Right renal cortex interstitium (tissue), 3 donors: ENCODE measurements around the gene ARF3. TPM values are rescaled to one million over a fixed set of nuclear protein-coding genes. Genes with fewer than 3 reads are reported as not detected.

Source experiments
- DNase-seq, 3 donors: peaks; one replicate each; pipeline ENCODE4 v3.0.0-alpha.2; 2013; ENCODE audit warnings: low read depth in 3 of 3, low spot score in 2 of 3
- polyA plus RNA-seq, 3 donors: library from polyadenylated mRNA; unstranded; fragments of 120-200 nt; gene quantifications; one replicate each; pipeline ENCODE4 v1.2.1, GENCODE V29; 2013; ENCODE audit not compliant: insufficient read length in 3 of 3

The ARF3 gene
- 100 to 1,000 TPM; 129 to 153 (median 147) TPM for polyA plus RNA-seq

DNA sequence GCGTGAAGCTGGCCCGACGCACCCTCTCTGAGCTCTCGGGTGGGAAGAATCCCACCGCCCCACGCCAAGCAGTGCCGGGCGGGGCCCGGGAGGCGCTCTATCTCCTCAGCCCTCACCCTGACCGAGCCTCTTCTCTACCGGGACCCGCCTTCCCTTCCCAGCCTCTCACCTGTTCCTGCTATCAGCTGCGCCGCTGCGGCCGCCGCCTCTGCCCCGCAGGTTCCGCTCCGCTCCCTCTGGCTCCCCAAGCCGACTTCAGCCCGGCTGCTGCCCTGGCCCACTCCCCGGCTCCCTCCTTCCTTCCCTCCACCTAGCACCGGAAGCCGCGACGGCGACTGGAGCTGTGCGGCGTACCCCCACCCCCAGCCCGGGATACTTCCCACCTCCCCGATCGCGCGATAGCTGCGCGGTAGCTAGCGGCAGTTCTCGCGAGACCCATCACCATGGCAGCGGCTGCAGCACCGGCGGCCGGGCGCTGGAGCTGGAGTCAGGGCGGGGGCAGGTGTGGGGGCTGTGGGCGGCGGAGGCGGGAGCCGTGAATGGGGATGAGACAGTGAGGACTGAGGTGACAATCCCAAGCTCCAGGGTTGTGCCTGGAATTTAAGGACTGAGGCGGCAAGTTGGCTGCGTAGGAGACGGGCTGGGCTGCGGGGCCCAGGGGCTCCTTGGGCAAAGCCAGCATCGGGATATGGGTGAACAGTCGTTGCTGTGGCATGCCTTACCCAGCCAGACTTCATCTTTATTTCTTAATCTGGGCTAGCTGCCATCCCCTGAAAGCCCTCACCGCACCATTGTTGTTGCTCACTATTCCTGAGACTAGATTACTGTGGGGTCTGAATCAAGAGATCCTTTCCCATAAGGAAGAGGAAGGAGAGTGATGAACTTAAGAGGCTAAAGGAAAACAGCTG is at the start of gene ARF3:
ARF3 (minus strand) TSS at position 347 of the 908 bp plus-strand sequence. CDS start 16,392 bp downstream, outside the sequence.
- DNase-seq, result peak; percentile 85 to 92 (median 86)

DNA sequence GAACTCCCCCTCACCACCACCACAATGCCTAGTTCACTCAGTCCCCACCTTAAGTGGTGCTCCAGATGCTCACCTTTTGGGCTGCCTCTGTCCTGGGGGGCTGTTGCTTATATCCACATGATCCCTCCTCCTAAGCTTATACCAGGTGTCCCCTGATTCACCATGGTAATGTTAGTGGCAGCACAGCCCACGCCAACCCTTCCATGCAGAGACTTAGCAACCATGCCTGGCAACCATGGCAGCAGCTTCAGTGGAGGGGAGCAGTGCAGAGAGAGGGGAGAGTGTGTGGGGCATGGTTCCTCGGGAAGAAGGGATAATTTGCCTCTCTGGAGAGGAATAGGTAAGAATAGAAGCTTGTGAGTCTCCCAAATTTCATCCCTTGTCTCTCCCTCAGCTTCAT is 43.1 kb upstream of the ARF3 start:
- DNase-seq, result no peak

DNA sequence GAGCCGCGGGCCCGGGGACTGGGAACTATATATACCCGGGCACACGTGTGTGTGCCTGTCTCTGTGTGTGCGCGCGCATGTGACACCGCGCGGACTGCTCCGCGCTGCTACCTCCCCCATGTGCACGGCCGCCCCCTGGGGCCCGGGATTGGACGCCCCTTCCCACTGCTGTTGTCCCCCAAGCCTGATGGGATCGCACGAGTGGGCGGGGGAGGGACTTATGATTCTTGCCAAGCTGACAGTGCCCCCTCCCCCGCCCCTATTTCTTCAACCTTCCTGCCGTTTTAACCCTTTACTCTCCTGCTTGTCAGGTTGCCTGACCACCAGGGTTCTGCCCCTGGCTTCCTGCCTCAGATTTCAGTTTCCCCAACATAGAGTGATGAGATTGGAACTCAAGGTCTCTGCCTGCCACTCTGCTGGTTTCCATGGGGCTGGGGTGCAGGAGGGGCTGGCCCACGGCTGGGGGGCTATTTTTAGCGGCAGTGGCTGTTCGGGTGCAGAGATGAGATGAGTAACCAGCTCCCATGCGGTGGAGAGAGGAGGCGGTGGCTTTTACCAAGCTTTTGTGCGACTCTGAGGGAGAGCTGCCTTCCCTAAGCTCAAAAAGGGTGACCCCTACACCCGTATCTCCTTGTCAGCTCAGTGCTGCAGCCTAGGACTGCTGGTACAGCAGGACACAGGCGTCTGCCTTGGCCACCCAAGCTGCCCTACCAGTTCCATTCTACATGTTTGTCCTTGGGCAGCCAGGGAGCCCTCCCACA is 42.3 kb upstream of the ARF3 start, which contains the start of gene DDN:
DDN (minus strand) TSS at position 5 of the 761 bp plus-strand sequence. CDS start 88 bp downstream, outside the sequence.
- no peak for DNase-seq

DNA sequence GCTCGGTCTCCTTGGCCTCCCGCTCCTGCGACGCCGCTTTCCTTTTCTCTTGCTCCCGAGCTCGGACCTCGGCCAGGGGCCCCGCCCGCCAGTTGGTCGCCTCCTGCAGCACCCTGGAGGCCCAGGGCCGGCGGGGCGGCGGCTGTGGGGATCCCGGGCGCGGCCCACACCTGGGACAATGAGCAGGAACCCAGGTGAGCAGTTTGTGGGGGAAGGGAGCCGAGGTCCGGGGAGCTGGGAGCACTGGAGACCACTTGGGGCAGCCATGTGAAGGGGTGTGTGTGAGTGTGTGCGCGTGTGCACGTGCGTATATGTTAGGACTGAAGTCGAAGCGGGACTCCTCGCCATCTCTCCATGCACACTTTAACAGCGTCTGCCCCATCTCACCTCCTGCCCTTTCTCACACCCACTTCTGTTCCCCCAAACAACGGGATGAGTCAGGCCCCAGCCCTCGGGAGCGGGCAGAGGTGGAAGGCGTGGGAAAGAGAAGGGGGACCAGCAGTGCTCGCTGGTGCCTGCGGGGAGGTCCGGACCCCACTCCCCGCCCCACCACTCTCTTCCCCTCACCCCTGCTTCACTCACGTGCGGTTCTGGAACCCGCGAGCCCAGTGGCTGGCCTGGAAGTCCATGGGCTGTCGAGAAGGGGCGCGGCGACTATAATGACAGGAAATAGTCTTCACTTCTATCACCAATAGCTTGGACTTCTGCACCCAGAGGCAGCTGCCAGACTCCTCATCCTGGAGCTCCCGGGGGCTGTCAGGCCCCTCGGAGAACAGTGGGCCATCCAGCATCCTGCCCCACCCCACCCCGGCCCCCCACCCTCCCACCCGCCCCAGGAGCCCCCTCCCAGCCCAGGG is 41.4 kb upstream of the ARF3 start:
- no peak for DNase-seq

DNA sequence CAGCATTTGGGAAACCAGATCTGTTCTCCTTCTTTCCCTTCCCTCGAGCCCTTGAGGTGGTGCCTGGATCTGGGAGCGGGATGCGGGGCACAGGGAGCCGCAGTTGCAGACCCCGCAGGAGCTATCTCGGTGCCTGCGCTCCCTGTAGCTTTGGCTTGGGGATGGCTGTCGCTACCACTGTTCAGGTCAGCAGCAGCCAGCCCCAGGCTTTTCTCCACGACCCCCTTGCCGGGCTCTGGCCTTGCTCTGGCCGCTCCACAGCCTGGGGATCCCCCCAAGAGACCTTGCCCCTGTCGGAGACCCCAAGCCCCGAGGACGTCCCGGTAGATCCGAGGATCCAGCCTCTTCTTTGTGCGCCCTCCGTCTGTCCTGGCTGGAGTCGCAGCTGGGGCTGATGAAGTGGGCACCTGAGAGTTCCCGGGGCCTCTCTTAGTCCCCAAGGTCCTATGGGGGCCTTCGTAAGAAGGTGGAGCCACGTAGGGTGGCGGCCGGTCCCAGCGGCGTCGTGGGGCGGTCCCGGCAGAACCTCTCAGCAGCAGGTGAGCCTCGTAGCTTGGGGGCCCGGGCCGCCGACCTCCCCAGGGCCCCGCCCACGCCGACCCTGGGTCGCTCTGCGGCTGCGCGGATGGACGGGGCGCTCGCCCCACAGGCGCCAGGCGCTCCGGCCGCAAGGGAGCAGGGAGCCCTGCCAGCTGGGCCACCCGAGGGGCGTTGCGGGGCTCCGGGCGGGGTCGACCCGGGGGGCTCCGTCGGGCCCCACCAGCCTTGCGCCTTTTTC is 40.6 kb upstream of the ARF3 start:
- no peak for DNase-seq

DNA sequence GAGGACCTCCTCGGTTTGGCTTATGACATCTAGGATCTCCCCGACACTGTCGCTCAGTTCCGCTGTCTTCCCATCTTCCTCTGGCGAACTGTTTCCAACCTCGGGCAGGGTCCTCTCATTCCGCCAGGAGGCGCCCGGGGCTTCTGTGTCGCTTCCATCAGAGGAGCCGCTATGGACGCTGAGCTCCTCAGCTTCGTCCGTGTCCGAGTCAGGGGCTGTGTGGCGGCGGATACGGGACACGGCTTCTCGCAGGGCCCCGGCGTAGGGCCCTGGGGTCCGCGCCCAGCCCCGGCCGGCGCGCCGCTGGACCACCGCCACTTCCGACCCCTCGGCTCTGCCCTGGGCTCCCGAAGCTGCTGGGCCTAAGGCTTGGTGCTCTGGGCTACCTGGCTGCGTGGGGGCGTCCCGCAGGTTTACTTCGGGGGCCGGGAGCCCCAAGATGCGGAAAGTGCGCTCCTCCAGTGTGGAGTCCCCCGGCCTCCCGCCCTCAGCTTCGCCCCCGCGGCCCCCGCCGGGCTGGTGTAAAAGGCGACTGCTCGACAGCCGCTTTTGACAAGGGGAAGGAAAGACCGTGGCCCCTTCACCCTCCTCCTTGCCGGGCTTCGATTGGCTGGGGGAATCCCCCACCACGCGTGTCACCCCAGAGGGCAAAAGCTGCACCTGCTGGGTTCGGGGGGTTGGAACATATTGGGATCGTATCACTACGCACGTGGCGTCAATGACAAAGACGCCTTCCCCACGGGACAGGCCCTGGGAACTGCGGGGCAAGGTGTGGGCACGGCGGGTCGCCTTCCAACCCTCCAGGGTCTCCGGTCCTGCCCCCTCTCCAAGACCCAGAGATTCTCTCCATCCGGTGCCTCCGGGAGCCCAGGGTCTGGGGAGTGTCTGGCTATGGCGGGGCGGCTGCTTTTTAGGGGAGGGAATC is 39.8 kb upstream of the ARF3 start:
- DNase-seq, result no peak

DNA sequence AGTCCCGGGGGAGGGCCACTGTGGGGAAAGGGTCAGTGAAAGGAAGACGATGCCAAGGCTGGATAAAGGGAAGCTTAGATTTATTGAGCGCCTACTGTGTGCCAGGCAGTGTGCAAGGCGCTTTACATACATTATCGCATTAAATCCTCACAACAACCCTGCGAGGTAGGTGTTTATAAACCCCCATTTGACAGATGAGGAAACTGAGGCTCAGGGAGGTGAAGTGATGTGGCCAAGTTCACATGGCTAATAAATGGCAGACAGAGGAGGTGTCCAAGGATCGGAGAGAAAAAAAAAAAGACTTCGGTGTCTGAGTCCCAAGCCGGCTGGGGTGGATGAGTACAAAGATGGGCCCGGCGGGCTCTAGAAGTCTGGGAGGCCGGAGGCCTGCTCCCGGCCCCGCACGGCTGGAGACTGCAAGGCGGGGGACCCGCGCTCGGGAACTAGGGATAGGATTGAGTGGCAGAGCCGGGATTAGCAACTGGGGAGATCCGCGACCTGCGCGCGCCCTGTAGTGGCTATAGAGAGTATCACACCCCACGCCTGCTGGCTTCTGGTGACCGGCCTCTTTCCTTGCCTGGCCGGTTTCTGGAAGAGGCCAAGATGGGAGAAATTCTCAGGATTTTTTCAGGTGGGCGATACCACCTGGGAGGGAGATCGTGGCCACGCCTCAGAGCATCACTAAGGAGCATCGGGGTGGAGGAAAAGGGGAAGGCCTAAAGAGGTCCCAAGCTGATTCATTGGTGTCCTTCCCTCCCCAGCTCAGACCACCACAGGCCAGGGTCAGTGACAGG is 38.0 kb upstream of the ARF3 start:
- peak in 1 of 3 donors; percentile 80 for DNase-seq

DNA sequence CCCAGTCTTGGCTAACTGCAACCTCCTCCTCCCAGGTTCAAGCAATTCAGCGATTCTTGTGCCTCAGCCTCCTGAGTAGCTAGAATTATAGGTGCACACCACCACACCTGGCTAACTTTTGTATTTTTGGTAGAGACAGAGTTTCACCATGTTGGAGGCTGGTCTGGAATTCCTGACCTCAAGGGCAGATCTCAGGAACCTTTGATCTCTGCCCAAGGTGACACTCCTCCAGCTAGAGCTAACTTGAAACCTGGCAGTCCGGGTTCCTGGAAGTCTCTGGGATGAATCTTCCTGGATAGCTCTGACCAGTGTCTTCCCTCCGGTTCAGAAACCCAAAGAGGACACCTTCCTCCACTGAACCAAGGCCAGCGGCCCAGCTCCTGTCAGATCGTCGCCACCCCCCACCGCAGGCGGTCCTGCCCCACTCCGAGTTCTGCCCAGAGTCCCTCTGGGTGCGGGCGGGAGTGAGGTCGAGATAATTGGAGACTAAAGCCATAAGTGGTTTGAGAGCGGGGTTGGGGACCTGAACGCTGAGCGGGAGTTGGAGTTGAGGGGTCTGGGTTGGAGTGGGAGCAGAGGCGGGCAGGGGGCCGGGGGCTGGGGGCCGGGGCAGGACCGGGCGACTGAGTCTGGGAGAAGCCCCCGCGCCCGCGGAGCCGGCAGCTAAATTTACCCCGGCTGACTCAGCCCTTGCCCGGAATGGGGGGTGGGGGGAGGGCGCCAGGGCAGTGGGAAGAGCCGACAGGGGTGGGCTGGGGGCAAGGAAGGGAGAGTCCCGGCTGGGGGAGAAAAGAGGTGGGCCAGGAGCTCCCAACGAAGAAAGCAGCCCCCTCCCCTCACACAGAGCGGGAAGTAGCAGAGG is 37.2 kb upstream of the ARF3 start:
- no peak for DNase-seq

DNA sequence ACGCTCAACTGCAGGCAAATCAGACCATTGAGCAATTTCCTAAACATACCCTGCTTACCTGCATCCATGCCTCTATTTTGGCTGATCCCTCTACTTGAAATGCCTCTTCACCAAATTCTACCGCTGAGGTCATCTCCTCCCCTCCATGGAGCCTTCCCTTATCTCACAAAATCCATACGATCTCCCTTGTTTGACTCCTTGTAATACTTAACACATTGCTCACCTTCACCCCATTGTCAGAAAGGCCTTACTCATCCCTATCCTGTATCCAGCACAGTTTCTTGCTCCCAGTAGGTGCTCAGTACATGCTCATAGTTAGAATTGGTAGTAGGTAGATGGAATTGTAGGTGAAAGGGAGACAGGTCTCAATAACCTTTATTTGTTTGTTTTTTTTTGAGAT is 36.5 kb upstream of the ARF3 start:
- DNase-seq, result no peak

DNA sequence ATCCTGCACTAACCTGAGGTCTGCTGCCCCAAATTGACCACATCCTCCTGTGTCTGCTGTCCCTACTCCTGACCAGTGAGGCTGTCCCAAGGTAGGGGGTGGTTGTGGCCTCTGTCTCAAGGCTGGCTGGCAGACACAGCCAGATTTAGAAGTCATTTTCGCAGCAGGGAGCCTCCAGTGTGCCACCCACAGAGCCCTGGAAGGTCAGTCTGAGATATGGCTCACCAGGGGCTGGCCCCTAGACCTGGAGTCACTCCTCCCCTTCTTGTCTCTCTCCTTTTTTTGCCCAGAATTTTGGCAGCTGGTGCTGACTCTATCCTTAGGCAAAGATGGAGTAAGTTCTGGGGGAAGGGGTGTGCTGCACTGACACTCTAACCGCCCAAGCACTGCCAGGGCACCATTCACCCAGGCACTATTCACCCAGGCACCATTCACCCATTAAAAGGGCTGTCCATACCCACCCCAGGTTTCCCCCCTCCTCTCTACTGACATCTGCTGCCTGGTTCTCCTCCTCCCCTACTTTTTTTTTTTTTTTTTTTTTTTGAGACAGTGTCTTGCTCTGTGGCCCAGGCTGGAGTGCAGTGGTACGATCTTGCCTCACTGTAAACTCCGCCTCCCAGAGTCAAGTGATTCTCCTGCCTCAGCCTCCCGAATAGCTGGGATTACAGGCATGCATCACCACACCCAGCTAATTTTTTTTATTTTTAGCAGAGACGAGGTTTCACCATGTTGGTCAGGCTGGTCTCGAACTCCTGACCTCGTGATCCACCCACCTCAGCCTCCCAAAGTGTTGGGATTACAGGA is 34.2 kb upstream of the ARF3 start:
- no peak for DNase-seq

DNA sequence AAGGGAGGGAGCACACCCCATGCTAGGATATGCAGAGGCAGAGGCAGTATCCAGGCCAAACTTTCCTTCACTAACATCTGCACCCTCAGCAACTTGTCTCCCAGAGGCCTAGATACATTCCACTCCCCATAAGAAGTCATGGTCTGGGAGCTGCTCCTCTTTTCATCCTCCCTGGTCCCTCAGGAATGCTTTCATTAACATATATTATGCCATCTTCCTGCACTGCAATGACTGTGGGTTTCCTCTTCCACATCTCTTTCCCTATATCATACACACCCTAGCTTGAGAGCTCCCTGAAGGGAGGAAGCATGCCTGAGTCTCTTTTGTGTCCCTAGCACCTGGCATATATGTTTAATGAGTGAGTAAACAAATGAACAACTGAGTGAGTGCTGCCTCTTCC is 33.3 kb upstream of the ARF3 start:
- DNase-seq, result no peak

DNA sequence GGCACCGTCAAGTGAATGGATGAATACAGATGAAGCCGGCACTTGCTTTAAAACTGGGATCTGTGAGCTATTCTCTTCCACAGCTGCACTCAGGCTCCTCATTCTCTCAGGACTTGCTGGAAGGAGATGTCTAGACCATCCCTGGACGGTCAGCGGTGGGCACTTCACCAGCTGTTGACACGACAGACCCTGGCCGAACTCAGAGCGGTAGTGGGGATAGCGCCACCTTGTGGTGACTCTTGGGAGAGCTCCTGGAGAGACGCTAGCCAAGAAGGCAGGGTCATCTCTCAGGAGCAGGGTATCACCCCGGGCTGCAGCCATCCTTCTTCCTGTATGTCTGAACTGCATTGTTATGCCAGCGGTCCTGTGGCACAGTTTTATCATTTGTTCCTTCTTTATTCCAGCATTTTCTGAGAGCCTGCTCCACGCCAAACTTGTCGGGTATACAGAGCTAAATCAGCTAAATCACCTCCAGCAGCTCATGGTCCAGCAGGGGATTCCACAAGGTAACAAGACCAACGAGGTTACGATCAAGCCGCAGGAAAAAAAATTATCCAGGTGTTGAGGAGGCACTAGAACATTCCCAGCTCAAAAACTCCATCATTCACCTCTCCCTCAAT is 30.9 kb upstream of the ARF3 start:
- no peak for DNase-seq

DNA sequence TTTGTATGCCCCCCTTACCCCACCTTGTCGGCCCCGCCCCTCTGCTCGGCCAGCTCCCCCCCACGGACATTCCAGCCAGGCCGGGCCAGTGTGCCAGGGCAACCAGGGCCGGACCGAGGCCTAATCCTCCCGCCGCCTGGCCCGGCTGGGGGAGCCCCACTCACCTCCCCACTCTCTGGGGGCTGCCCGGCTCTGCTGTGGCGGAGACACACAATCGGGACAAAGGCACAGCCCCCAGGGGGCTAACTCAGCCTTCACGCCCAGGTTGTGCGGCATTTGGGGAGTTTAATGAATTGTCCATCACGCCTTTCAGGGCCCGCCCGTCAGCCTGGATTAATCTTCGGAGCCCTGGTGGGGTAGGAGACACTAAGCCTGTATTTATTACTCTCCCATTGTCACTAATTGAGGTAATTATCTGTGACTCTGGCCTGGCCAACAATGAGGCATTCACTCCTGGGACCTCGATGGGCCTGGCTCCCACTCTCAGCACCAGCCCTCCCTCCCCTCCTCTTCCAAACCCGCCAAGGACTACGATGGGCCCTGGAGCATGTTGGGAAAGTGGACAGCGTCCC is 29.5 kb upstream of the ARF3 start:
- no peak for DNase-seq

DNA sequence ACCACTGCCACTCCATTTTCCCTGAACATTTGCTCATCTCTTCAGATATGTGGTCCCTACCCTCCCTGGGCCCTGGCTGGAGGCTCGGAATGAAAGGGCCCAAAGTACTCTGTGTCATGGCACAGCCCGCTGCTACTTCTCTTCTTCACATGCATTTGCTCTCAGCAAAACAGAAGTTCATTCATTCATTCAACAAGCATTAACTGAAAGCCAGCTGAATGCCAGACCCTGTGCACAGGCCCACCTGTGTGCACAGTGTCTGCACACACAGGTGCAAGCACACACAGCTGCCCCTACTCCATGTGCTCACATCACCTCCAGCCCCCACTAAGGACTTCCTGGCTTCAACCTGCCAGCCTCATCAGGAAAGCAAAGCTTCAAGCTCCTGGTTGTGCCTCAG is 28.6 kb upstream of the ARF3 start:
- no peak for DNase-seq

DNA sequence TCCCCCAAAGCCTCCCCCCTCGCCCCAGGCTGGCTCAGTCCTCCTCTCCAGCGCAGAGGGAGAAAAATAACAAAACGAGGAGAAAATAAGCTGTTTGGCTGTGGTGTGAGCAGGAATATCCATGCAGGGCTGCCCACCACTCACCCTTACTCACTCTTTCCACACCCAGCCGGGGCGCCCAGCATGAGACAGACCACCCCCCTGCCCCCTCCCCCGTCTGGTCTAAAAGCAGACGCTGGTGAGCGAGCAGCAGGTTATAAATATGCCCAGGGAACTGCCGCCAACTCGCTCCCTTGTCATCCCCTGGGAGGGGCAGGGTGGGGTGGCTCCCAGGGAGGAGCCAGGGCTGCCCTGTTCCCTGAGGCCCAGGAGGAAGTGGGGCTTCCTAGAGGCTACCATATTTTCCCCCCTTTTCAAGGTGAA is 28.2 kb upstream of the ARF3 start:
- no peak for DNase-seq
